Measurements from ENCODE around the gene RCSD1.

GRCh38 chr1:167651161-167651693 is 21.2 kb downstream of the RCSD1 start:
- TF ChIP-seq CTCF (IDR thresholded peaks at IDR 0.05), result no peak
- TF ChIP-seq POLR2A (IDR thresholded peaks at IDR 0.05), result no peak
- TF ChIP-seq EP300 (IDR thresholded peaks at IDR 0.05), result no peak
- TF ChIP-seq POLR2AphosphoS5 (IDR thresholded peaks at IDR 0.05), result no peak

All from stomach (tissue), 4 donors.